Ovary (tissue), 3 donors: ENCODE data around the gene HHAT.

Experiments
- CTCF ChIP-seq, 3 donors: fragments of 450-650 bp in 2 of 3; fragments of 200-600 bp in 1 of 3; IDR thresholded peaks; one replicate each; pipeline versions ENCODE4 v1.5.1 to v1.8.0; 2016 to 2022; ENCODE audit warnings: antibody characterized with exemption in 3 of 3, mild to moderate bottlenecking in 1 of 3
- EP300 ChIP-seq: sonication (generic); formaldehyde crosslinking; IDR thresholded peaks from one replicate; pipeline ENCODE4 v1.6.1; 2017; ENCODE audit warnings: antibody characterized with exemption
- POLR2A ChIP-seq: fragments of 450-650 bp; IDR thresholded peaks from one replicate; pipeline ENCODE4 v1.6.1; 2017; ENCODE audit warnings: antibody characterized with exemption, mild to moderate bottlenecking, moderate library complexity
- donor health status: DM: no; HTN: no; CAD: no.

GRCh38 chr1:210288116-210288515, 40.6 kb upstream of the HHAT start:
- TF ChIP-seq CTCF (IDR thresholded peaks at IDR 0.05) (no peak), POLR2A (no peak), EP300 (no peak)
